Stimulated activated CD4-positive, alpha-beta T cell treated with anti-CD3 and anti-CD28 coated beads, Interleukin-12 subunit alpha, Interleukin-12 subunit beta, amount 100 ng/mL, for 24 hours (primary cell): ENCODE measurements around the gene PRKAR1A.

Source experiments
- DNase-seq, 2 experiments: peaks; one replicate each; pipeline ENCODE4 v3.0.0-alpha.2; 2020; ENCODE audit warnings: low read depth in 2 of 2

Gene PRKAR1A

GRCh38 chr17:68600067-68600930 is 88.1 kb downstream of the PRKAR1A start:
- DNase-seq: peak in 1 of 2 experiments; percentile 3
